ENCODE data around the gene LYST.

DNA sequence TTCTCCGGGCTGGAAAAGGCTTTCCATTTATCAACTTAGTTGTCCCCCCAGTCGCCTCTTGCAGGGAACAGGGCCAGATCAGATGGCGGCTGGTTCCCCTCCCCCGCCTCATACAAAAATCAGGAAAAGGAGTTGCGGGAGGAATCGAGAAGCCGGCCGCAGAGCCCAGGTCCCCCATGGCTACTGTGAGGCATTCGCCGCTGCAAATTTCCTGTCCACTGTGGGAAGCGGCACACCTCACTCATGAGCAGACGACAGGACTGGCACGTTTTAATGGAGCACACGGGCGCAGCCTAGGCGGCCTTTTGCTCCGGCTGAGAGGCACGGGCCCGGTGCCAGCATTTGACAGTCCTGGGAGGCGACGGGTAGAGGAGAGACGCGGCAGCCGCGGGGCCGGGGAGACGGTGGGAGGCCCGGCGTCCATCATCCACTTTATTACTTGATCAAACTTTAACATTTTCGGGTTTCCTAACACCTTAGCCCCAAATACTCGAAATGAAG lies 218.2 kb downstream of the LYST start:
- no peak for TF ChIP-seq MXI1 (IDR thresholded peaks at IDR 0.05; ENCODE audit: borderline replicate concordance, low read depth, low read length)
- TF ChIP-seq CTCF (conservative IDR thresholded peaks at IDR 0.05; ENCODE audit: low read depth, low read length): no peak
- TF ChIP-seq RAD21 (IDR thresholded peaks at IDR 0.05; ENCODE audit: low read length): no peak
- no peak for TF ChIP-seq BHLHE40 (IDR thresholded peaks at IDR 0.05; ENCODE audit: low read depth, low read length)
- TF ChIP-seq USF2 (IDR thresholded peaks at IDR 0.05; ENCODE audit: low read depth, low read length): no peak
- TF ChIP-seq POLR2A (IDR thresholded peaks at IDR 0.05; ENCODE audit: low read depth, low read length): no peak
- TF ChIP-seq MAFK (IDR thresholded peaks at IDR 0.05; ENCODE audit: low read depth, low read length): no peak
- no peak for TF ChIP-seq SMC3 (IDR thresholded peaks at IDR 0.05; ENCODE audit: low read depth, low read length)
- TF ChIP-seq CEBPB (IDR thresholded peaks at IDR 0.05; ENCODE audit: low read depth, low read length): no peak
- TF ChIP-seq MAZ (IDR thresholded peaks at IDR 0.05; ENCODE audit: borderline replicate concordance, low read depth, low read length): no peak
- TF ChIP-seq RCOR1 (IDR thresholded peaks at IDR 0.05; ENCODE audit: insufficient replicate concordance, low read length): no peak
- TF ChIP-seq RFX5 (IDR thresholded peaks at IDR 0.05; ENCODE audit: low read depth, low read length): no peak
- no peak for TF ChIP-seq FOS (IDR thresholded peaks at IDR 0.05; ENCODE audit: low read depth, low read length)
- no peak for TF ChIP-seq ELK1 (IDR thresholded peaks at IDR 0.05; ENCODE audit: borderline replicate concordance, low read depth, low read length)

Data from IMR-90 (cell line).